Vagina (tissue), 2 donors: ENCODE data around the gene RGR. TPM values are rescaled to one million over a fixed set of nuclear protein-coding genes. Genes with fewer than 3 reads are reported as not detected.

Experiments
- DNase-seq, 2 donors: peaks; one replicate each; pipeline ENCODE4 v3.0.0-alpha.2; 2017; ENCODE audit errors: extremely low spot score in 2 of 2
- H3K27ac ChIP-seq: fragments of 200-600 bp; sonication (generic); one replicate; pipeline ENCODE4 v1.5.1; 2019
- H3K27me3 ChIP-seq: fragments of 200-600 bp; sonication (generic); one replicate; pipeline ENCODE4 v1.5.1; 2019
- H3K36me3 ChIP-seq, 2 donors: fragments of 200-600 bp; sonication (generic); one replicate each; pipeline ENCODE4 v1.5.1; 2017 to 2019
- H3K4me1 ChIP-seq: fragments of 200-600 bp; sonication (generic); one replicate; pipeline ENCODE4 v1.5.1; 2019
- H3K4me3 ChIP-seq, 2 donors: fragments of 200-600 bp; sonication (generic); 1 replicate in 1 of 2; 2 replicates in 1 of 2; pipeline ENCODE4 v1.5.1; 2016 to 2019
- H3K9me3 ChIP-seq: fragments of 200-600 bp; sonication (generic); one replicate; pipeline ENCODE4 v1.5.1; 2019
- POLR2A ChIP-seq, 2 donors: fragments of 450-650 bp; IDR thresholded peaks; one replicate each; pipeline ENCODE4 v1.6.1; 2017; ENCODE audit warnings: antibody characterized with exemption in 2 of 2, mild to moderate bottlenecking in 2 of 2, moderate library complexity in 2 of 2
- POLR2AphosphoS5 ChIP-seq, 2 donors: sonication (generic); formaldehyde crosslinking; IDR thresholded peaks; one replicate each; pipeline ENCODE4 v1.9.0; 2017; ENCODE audit warnings: antibody characterized with exemption in 2 of 2, mild to moderate bottlenecking in 2 of 2, low read depth in 1 of 2; ENCODE audit not compliant: insufficient read depth in 1 of 2
- intact Hi-C: fragments of 100-400 bp; cut with DNase I; formaldehyde crosslinking; loops from one replicate; pipeline ENCODE4 v1.15.1; 2023
- total RNA-seq: library from RNA; depleted of rRNA; stranded (reverse); fragments of >200 nt; gene quantifications from one replicate; pipeline ENCODE4 v1.2.3, GENCODE V29; 2016
- TF ChIP-seq, protein P1 (sequence below), 3 experiments: fragments of 450-650 bp in 2 of 3; fragments of 200-600 bp in 1 of 3; sonication (generic) in 1 of 3; IDR thresholded peaks; one replicate each; pipeline ENCODE4 v1.5.1; 2017 to 2019; ENCODE audit warnings: antibody characterized with exemption in 3 of 3, mild to moderate bottlenecking in 2 of 3, moderate library complexity in 2 of 3

Gene RGR
- total RNA-seq, 1 donor from 2014 or later = not detected

DNA sequence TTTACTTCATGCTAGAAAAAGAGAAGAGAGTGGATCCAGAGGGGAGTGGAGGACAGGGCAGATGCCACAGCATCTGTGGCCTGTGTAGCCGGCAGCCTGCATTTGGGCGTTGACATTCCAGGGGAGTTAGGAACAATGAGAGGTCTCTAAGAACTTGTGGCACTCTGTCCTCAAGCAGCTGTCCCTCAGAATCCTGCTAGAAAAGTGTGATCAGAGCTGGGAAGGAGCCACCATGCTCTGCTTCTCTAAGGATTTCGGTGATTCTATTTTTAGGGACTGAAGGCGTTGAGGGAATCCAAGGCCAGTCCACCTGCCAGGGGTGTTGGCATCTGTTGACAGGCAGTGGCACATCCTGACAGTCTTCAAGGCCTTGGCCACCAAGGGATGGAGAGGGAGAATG is 27.1 kb upstream of the RGR start:
- no peak overlapping the region for H3K4me3 ChIP-seq
- intact Hi-C loops = no loop called here
- no peaks in the 10 kb centered on the region for H3K36me3 ChIP-seq
- TF ChIP-seq POLR2A (IDR thresholded peaks at IDR 0.05) (no peak), POLR2AphosphoS5 (IDR thresholded peaks at IDR 0.05; ENCODE audit: insufficient read depth in 1 of 2, low read depth in 1 of 2) (no peak)
- TF ChIP-seq, protein P1, sequence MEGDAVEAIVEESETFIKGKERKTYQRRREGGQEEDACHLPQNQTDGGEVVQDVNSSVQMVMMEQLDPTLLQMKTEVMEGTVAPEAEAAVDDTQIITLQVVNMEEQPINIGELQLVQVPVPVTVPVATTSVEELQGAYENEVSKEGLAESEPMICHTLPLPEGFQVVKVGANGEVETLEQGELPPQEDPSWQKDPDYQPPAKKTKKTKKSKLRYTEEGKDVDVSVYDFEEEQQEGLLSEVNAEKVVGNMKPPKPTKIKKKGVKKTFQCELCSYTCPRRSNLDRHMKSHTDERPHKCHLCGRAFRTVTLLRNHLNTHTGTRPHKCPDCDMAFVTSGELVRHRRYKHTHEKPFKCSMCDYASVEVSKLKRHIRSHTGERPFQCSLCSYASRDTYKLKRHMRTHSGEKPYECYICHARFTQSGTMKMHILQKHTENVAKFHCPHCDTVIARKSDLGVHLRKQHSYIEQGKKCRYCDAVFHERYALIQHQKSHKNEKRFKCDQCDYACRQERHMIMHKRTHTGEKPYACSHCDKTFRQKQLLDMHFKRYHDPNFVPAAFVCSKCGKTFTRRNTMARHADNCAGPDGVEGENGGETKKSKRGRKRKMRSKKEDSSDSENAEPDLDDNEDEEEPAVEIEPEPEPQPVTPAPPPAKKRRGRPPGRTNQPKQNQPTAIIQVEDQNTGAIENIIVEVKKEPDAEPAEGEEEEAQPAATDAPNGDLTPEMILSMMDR (IDR thresholded peaks at IDR 0.05) = no peak
- H3K4me1 ChIP-seq = no peaks in the 10 kb centered on the region
- H3K27ac ChIP-seq = no peak overlapping the region
- H3K27me3 ChIP-seq = no peaks in the 10 kb centered on the region
- H3K9me3 ChIP-seq = no peaks in the 10 kb centered on the region
- no peak for DNase-seq

DNA sequence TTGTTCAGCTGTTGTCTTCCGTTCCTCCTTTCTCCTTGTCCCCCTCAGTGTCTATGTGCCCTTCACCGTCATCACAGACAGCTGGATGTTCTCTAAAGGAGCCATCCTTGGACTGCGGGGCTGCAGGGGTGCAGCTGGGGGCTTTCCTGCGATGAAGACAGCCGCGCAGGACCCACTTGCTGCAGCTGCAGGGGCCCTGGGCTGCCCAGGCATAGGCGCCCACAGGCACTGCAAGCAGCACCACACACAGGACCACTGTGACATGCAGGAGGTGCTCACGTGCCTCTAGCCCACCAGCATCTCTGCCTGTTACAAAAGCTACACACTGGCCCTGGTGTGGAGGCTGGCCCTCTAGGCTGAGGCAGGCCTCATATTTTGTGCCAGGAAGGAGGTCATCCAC is 22.9 kb upstream of the RGR start:
- no peak overlapping the region for H3K4me3 ChIP-seq
- DNase-seq = no peak
- no peaks in the 10 kb centered on the region for H3K36me3 ChIP-seq
- intact Hi-C loops = no loop called here
- no peaks in the 10 kb centered on the region for H3K4me1 ChIP-seq
- no peak overlapping the region for H3K27ac ChIP-seq
- TF ChIP-seq POLR2A (IDR thresholded peaks at IDR 0.05) (no peak), POLR2AphosphoS5 (IDR thresholded peaks at IDR 0.05; ENCODE audit: insufficient read depth in 1 of 2, low read depth in 1 of 2) (no peak)
- TF ChIP-seq, protein P1 (IDR thresholded peaks at IDR 0.05) = no peak
- no peaks in the 10 kb centered on the region for H3K27me3 ChIP-seq
- no peaks in the 10 kb centered on the region for H3K9me3 ChIP-seq

DNA sequence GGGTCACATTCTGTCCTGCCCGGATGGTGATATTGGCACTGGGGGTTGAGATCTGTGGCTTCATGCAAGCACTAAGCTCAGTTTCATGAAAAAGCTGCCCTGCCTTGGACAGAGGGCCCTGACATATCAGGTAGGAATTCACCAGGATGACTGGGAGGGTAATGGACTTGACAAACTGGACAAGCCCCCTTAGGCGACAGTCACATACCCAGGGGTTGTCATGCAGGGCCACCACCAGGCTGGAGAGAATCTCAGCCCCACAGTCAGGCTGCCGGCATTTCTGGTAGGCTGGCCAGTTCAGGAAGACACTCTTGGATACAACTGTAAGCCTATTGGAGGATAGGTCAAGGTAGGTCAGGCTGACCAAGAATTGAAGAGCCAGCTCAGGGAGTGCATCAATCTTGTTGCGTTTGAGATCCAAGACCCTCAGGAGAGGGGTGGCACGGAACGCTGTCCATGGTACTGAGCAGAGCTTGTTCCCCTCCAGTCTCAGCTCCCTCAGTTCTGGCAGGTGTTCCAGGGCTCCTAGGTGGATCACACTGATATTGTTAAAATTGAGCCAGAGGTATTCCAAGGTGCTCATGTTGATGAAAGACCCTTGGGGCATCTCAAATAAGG is 20.3 kb upstream of the RGR start:
- intact Hi-C loops = no loop called here
- no peak for TF ChIP-seq POLR2AphosphoS5 (IDR thresholded peaks at IDR 0.05; ENCODE audit: insufficient read depth in 1 of 2, low read depth in 1 of 2)
- Histone ChIP-seq H3K36me3 (no peaks in the 10 kb centered on the region), H3K27me3 (no peaks in the 10 kb centered on the region), H3K27ac (no peak overlapping the region), H3K4me3 (no peak overlapping the region), H3K9me3 (no peaks in the 10 kb centered on the region), H3K4me1 (no peaks in the 10 kb centered on the region)
- DNase-seq = no peak

DNA sequence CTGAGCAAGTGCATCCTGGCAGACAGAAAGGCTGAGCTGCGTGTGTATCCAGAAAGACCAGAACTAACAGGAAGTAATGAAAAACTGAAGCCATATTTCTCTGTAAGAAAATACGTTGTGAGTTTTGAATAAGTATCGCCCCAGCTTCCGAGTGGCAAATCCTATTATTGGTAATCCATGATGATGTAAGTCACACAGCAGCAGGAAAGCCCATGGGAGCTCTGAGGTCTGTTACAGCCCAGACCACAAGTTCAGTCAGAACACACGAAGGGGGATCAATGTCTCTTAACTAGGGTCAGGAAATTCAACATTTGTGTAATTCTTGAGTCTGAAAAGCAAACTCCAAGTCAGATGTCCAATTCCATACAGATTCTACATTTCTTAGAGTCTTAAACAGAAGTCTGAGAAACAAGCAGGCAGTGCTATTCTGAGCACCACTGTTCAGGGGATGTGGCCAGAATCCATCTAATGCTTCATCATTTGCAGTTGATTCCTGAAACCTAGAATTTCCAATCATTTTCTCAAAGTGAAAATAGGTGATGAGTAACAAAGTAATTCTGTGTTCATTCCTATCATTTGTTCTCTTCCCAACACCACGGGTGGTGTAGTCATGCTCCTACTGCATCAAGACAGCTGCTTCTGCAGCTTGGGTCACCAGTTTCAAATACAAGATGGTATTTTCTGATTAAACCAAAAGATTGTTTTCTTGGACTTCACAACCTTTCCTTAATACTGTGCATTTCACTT is 19.3 kb upstream of the RGR start, which contains the start of gene LRIT2:
LRIT2 (minus strand) TSS at position 118 of the 747 bp plus-strand sequence; CDS start at position 94, 24 bp downstream.
- H3K36me3 ChIP-seq = no peaks in the 10 kb centered on the region
- TF ChIP-seq POLR2A (IDR thresholded peaks at IDR 0.05) (no peak), POLR2AphosphoS5 (IDR thresholded peaks at IDR 0.05; ENCODE audit: insufficient read depth in 1 of 2, low read depth in 1 of 2) (no peak)
- TF ChIP-seq, protein P1 (IDR thresholded peaks at IDR 0.05) = no peak

DNA sequence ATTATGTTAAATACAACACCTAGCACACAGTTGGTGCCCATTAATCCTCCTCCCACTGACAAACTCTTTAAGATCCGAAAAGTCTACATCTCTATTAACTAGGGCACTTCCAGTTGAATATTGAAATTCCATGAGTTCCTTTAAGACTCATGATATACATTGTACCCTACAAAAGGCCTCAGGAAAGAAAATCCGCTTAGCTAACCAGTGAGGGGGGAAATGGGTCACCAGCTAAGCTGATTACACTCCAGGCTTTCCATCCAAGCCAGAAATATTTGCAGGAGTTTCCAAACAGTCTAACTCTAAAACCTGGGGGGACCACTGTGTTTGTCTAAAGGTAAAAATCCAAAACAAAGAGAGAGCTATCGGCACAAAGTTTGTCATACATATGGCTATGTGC is 18.2 kb upstream of the RGR start:
- Histone ChIP-seq H3K4me3 (no peak overlapping the region), H3K36me3 (no peaks in the 10 kb centered on the region), H3K27me3 (no peaks in the 10 kb centered on the region), H3K27ac (no peak overlapping the region), H3K9me3 (no peaks in the 10 kb centered on the region), H3K4me1 (no peaks in the 10 kb centered on the region)
- intact Hi-C loops = no loop called here
- TF ChIP-seq POLR2A (IDR thresholded peaks at IDR 0.05) = no peak
- TF ChIP-seq, protein P1 (IDR thresholded peaks at IDR 0.05) = no peak
- no peak for TF ChIP-seq POLR2AphosphoS5 (IDR thresholded peaks at IDR 0.05; ENCODE audit: insufficient read depth in 1 of 2, low read depth in 1 of 2)
- no peak for DNase-seq

More for the DNA sequence above, 19.3 kb upstream of the RGR start, which contains the start of gene LRIT2:
- Histone ChIP-seq H3K27me3 (no peaks in the 10 kb centered on the region), H3K9me3 (no peaks in the 10 kb centered on the region), H3K4me1 (no peaks in the 10 kb centered on the region), H3K4me3 (no peak within 1 kb of the TSS), H3K27ac (no peak within 1 kb of the TSS)
- intact Hi-C loops = no loop called here
- no peak for DNase-seq
